Measurements from ENCODE around the gene HAO2.

DNA sequence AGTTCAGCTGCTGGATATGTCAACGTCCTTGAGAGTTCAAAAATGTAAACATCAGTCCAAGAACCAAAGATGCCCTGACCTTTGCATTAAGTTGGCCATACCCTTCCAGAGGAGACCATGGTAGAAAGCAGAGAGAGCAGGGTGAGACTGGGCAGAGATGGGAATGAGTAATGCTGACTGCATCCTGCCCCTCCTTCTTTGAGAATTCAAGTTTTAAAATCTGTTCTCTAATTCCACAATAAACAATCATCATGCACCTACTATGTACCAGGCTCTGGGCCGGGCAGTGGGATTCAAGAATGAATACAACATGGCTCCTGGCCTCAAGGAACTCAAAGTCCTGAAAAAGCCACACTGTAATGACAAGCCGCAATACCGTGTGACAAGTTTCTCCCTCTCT, 3.9 kb upstream of the HAO2 start:
- TF ChIP-seq ZNF274 (IDR thresholded peaks at IDR 0.05; ENCODE audit: low read depth, low read length): no peak
- no peak for TF ChIP-seq YY1 (IDR thresholded peaks at IDR 0.05; ENCODE audit: insufficient read depth, insufficient read length)
